ENCODE data around the gene COL15A1. TPM values are rescaled to one million over a fixed set of nuclear protein-coding genes. Genes with fewer than 3 reads are reported as not detected.

The COL15A1 gene
- total RNA-seq, 1 experiment from 2014 or later = not detected

GRCh38 chr9:99027443-99027842 is 83.7 kb downstream of the COL15A1 start:
- no peaks in the 10 kb centered on the region for H3K79me2 ChIP-seq (ENCODE audit: insufficient read depth, low read length)
- no peak overlapping the region; a peak in 1 of 7 replicates for H3K27ac Mint-ChIP-seq
- peaks cover 4 to 5% of the 10 kb centered on the region in 2 experiments; a peak in 1 of 4 replicates for H3K4me1 Mint-ChIP-seq
- H3K4me1 ChIP-seq (ENCODE audit: insufficient read depth, low read length) = no peaks in the 10 kb centered on the region
- H3K56ac ChIP-seq (ENCODE audit: insufficient read length, low read depth, low read length) = no peak overlapping the region
- no peak overlapping the region for H3K4ac ChIP-seq (ENCODE audit: low read depth, low read length)
- no peak overlapping the region for H2BK15ac ChIP-seq (ENCODE audit: low read depth, low read length)
- no peak overlapping the region for H2AFZ ChIP-seq (ENCODE audit: low read length)
- no peak overlapping the region for H3K23ac ChIP-seq (ENCODE audit: insufficient read length, low read depth, low read length)
- H4K8ac ChIP-seq (replicated peaks; ENCODE audit: insufficient read length, low read depth, low read length) = no peak overlapping the region
- H2AK5ac ChIP-seq (ENCODE audit: insufficient read length, low read length) = no peak overlapping the region
- no peak overlapping the region for H2BK5ac ChIP-seq (ENCODE audit: insufficient read length, low read length)
- no peak overlapping the region for H3K4me3 Mint-ChIP-seq
- H3T11ph ChIP-seq (ENCODE audit: low read length) = no peak overlapping the region
- H2BK12ac ChIP-seq (ENCODE audit: insufficient read length, low read depth, low read length) = no peak overlapping the region
- H3K18ac ChIP-seq (ENCODE audit: insufficient read length, low read depth, low read length) = no peak overlapping the region
- H3K4me2 ChIP-seq (ENCODE audit: insufficient read depth, insufficient read length, low read length) = no peak overlapping the region
- WGBS (ENCODE audit: extremely low coverage, insufficient read length, low lambda C conversion rate) = no CpG with 5 or more reads among the region's 1 CpG
- no peaks in the 10 kb centered on the region for H3K23me2 ChIP-seq (ENCODE audit: insufficient read length, low read depth, low read length, poor library complexity, severe bottlenecking)
- H2BK120ac ChIP-seq (ENCODE audit: low read depth, low read length, poor library complexity, severe bottlenecking) = no peak overlapping the region
- no peak overlapping the region for H4K5ac ChIP-seq (ENCODE audit: insufficient read length, low read depth, low read length)
- H3K14ac ChIP-seq (ENCODE audit: insufficient read depth, low read length) = no peak overlapping the region
- no peak overlapping the region for H3K9ac ChIP-seq (ENCODE audit: extremely low read depth, insufficient read length, low read length)
- no peaks in the 10 kb centered on the region for H4K20me1 ChIP-seq (ENCODE audit: control insufficient read depth, insufficient read depth, insufficient read length)
- no peak overlapping the region for H3K27ac ChIP-seq (ENCODE audit: insufficient read length, low read depth, low read length)
- H3K79me1 ChIP-seq (ENCODE audit: insufficient read depth, low read depth, low read length, poor library complexity, severe bottlenecking) = no peaks in the 10 kb centered on the region
- H2BK20ac ChIP-seq (ENCODE audit: low read depth, low read length, poor library complexity, severe bottlenecking) = no peak overlapping the region
- H3K9me3 ChIP-seq (ENCODE audit: control insufficient read depth, low read depth, low read length) = no peaks in the 10 kb centered on the region
- H3K27me3 Mint-ChIP-seq (ENCODE audit: low read depth) = peaks cover 8% of the 10 kb centered on the region
- no peaks in the 10 kb centered on the region for H3K27me3 ChIP-seq (ENCODE audit: insufficient read depth, low read length)
- no peaks in the 10 kb centered on the region; a peak in 1 of 7 replicates for H3K36me3 Mint-ChIP-seq (ENCODE audit: insufficient read depth in 1 of 3, low read depth in 3 of 3)
- TF ChIP-seq, protein P1, sequence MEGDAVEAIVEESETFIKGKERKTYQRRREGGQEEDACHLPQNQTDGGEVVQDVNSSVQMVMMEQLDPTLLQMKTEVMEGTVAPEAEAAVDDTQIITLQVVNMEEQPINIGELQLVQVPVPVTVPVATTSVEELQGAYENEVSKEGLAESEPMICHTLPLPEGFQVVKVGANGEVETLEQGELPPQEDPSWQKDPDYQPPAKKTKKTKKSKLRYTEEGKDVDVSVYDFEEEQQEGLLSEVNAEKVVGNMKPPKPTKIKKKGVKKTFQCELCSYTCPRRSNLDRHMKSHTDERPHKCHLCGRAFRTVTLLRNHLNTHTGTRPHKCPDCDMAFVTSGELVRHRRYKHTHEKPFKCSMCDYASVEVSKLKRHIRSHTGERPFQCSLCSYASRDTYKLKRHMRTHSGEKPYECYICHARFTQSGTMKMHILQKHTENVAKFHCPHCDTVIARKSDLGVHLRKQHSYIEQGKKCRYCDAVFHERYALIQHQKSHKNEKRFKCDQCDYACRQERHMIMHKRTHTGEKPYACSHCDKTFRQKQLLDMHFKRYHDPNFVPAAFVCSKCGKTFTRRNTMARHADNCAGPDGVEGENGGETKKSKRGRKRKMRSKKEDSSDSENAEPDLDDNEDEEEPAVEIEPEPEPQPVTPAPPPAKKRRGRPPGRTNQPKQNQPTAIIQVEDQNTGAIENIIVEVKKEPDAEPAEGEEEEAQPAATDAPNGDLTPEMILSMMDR (conservative IDR thresholded peaks at IDR 0.05) = no peak
- no peak for DNase-seq
- 0 out of 5 replicates have a peak, but pooled peaks cover 0 to 2% of the 10 kb centered on the region in 2 experiments for H3K9me3 Mint-ChIP-seq
- H4K91ac ChIP-seq (ENCODE audit: insufficient read length, low read depth, low read length) = no peak overlapping the region
